ENCODE data around the gene TM4SF4.

- TF ChIP-seq CTCF (conservative IDR thresholded peaks at IDR 0.05 in 1 of 2, IDR thresholded peaks at IDR 0.05 in 1 of 2; ENCODE audit: extremely low read depth in 1 of 2, insufficient read depth in 1 of 2, low read depth in 1 of 2, low read length in 2 of 2) = no peak
- no peak for TF ChIP-seq EZH2 (IDR thresholded peaks at IDR 0.05; ENCODE audit: borderline replicate concordance, low read length)
Observed at GRCh38 chr3:149502438-149502837, 27.9 kb downstream of the TM4SF4 start.
